Measurements from ENCODE around the gene ELOVL2.
"Not testable (repeated sequence)": the region's sequence is repeated elsewhere in the genome, so short reads cannot be mapped to it uniquely, and the experiment has no call there.

ELOVL2 gene, protein sequence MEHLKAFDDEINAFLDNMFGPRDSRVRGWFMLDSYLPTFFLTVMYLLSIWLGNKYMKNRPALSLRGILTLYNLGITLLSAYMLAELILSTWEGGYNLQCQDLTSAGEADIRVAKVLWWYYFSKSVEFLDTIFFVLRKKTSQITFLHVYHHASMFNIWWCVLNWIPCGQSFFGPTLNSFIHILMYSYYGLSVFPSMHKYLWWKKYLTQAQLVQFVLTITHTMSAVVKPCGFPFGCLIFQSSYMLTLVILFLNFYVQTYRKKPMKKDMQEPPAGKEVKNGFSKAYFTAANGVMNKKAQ

DNA sequence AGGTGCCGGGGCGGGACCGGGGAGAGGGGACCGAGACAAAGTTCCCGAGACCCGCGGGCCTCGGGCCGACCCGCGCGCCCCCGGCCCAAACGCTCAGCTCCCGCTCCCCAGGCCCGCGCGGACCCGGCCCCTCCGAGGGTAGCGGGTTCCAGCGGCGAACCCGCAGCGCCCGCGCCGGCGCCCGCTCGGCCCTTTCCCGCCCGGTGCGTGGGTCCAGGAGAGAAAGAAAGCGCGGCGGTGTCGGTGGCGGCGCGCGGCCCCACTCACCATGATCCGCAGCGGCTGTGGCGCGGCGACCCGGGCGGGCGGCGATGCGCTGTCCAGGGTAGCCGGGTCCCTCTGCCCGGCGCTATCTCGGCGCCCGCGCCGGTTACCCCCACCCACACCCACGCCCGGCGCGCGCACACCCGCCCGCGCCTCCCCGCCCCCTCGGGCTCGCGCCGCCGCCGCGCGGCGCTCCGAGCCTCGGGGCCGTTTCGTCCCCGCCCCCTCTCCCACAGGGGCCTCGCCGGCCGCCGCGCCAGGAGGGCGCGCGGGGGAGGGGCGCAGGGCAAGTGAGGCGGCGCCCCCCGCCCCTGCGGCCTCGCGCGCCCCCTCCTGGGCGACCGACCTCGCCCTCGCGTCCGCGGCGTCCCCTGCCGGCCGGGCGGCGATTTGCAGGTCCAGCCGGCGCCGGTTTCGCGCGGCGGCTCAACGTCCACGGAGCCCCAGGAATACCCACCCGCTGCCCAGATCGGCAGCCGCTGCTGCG lies at the start of gene ELOVL2:
TSS of gene ELOVL2 (minus strand) at position 345 of the 751 bp plus-strand sequence. CDS start at position 270, 75 bp downstream.
- DNase-seq: no peak

DNA sequence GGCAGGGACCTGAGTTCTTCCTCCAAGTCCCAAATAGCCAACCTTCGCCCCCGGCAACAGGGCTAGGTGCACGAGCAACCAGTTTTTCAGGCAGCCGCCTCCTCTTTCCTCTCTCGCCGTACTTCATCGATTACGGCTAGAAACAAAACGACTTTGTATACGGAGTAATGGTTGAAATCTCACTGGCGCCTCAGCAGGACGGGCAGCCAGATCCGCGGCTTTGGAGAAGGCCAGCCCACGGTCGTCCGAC lies 49.2 kb upstream of the ELOVL2 start:
- no peak for DNase-seq

DNA sequence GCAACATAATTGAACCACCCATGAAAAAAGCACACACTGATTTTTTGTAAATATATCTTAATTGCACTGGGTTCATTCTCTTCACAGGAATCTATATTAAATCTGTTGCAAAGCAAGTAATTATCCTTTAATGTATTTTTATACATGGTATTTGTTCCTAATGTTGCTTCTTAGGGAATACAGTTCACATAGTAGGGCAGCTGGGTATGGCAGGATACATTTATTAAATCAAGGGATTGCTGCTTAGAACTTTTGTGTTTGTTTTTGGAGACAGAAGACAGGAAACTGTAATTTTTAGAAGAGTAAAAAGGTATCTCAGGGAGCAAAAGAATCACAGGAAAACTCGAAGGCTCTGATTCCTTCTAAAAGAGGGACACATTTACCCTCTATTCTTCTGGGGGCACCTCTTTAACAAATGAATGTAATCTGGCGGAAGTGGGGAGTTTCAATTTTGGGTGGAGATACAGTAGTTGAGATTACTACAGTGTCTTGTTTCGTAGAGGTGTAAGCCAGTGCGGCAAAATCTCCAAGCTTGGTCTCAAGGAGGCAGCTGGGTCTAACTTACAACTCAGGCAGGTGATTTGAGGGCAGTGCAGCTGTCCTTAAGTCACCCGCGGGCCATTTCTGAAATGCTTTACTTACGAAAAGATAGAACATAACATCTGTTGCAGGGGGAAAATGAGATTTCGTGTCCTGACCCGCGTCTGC lies 48.7 kb upstream of the ELOVL2 start:
- DNase-seq: no peak

DNA sequence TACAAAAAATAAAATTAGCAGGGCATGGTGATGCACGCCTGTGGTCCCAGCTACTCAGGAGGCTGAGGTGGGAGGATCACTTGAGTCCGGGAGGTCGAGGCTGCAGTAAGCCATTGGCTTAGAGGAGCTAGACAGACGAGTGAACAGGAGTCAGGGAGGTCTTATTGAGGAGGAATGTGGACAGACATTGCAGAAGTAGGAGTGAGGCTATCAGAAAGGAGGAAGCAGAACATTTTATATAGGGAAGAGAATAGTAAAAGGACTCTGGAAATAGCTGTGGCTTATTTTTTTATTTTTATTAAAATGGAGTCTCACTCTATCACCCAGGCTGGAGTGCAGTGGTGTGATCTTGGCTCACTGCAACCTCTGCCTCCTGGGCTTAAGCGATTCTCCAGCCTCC lies 47.0 kb upstream of the ELOVL2 start:
- DNase-seq: not testable (repeated sequence)

DNA sequence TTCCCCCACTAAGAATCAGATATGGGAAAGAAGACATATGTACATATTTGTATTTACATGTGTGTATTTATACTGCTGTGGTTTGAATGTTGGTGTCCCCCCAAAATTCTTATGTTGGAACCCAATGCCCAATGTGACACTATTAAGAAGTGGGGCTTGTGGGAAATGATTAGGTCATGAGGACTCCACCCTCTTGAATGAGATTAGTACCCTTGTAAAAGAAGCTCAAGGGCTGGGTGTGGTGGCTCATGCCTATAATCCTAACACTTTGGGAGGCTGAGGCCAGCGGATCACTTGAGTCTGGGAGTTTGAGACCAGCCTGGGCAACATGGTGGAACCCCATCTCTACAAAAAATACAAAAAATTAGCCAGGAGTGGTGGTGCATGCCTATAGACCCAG lies 45.6 kb upstream of the ELOVL2 start:
- DNase-seq: no peak

DNA sequence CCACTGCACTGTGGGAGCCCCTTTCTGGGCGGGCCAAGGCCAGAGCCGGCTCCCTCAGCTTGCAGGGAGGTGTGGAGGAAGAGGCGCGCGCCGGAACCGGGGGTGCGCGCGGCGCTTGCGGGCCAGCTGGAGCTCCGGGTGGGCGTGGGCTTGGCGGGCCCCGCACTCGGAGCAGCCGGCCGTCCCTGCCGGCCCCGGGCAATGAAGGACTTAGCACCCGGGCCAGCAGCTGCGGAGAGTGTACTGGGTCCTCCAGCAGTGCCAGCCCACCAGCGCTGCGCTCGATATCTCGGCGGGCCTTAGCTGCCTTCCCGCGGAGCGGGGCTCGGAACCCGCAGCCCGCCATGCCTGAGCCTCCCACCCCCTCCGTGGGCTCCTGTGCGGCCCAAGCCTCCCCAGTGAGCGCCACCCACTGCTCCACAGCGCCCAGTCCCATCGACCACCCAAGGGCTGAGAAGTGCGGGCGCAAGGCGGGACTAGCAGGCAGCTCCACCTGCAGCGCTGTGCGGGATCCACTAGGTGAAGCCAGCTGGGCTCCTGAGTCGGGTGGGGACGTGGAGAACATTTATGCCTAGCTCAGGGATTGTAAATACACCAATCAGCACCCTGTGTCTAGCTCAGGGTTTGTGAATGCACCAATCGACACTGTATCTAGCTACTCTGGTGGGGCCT lies 43.2 kb upstream of the ELOVL2 start:
- not testable (repeated sequence) for DNase-seq

DNA sequence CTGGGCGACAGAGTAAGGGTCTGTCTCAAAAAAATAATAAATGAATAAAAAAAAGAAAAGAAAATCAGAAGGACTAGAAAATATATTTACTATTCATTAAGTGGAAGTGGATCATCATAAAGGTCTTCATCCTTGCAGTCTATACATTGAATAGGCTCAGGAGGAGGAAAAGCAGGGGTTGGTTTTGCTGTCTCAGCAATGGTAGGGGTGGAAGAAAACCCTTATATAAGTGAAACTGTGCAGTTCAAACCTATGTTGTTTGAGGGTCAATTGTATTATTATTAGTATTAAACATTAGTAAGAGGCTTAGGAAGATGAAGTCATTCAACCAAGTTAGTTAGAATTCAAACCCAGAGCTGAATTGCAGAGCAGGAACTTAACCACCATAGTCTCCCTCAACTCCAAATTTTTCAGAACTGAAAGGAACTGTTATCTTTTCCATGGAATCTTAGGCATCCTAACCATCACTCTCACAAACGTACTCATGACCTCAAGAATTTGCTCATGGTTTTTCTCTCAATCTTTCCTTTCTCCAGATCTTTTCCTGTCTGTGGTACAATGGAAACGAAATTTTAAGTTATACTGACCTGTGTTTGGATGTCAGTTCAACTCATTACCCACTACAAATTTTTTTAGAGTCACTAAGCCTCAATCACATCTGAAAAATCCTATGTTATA lies 41.8 kb upstream of the ELOVL2 start:
- DNase-seq: no peak

DNA sequence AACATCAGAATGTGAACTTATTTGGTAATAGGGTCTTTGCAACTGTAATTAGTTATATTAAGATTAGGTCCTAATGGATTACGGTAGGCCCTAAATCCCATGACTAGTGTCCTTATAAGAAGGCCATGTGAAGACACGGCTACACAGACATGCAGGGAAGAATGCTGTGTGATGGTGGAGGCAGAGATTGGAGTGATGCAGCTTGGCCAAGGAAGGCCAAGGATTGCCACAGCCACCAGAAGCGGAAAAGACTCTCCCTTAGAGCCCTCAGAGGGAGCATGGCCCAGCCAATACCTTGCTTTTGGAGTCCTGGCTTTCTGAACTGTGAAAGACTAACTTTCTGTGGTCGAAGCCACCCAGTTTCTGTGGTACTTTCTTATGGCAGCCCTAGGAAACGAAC lies 39.9 kb upstream of the ELOVL2 start:
- DNase-seq: no peak

DNA sequence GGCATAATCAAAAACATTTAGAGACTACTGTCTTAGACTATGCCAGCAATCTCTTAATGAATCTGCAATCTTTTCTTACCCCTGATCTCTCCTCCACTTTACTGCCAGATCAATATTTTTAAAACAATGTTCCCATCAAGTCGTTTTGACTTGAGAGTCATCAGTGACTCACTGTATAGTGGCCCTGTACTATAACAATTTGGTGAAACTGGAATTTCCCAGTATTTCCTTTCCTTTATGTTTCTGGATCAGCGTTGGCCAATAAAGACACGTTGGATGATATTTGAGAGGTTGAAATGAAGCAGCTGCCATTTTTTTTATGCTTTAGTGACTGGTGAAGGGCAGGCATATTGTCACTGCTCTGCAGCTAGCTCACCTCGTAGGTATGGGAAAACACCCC lies 39.4 kb upstream of the ELOVL2 start:
- no peak for DNase-seq

DNA sequence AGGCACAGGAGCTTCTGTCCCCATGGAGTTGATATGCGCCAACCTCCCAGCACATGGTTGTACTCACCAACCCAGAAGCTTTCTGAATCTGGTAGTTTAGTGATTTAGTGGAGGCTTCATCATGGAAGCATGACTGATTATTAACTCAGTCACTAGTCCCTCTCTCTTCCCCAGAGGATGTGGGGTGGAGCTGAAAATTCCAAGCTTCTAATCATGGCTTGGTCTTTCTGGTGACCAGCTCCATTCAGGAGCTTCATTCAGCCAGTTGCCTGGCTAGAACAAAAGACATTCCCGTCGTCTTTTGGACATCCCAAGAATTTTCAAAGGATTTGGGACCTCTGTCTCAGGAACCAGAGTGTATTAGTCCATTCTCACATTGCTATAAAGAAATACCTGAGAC lies 36.2 kb upstream of the ELOVL2 start:
- DNase-seq: no peak

DNA sequence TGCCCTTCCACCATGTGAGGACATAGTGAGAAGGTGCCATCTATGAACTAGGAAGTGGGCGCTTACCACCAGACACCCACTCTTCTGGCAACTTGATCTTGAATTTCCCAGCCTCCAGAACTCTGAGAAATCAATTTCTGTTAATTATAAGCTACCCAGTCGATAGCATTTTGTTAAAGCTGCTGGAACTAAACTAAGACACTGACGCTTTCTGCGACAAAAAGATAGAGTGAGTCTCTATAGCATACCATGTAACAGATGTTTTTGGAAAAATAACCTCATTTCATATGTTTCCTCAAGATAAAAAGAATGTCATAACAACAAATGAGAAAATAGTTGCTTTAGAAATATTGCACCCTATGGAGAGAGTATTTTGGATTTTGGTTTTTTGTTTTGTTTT lies 34.2 kb upstream of the ELOVL2 start:
- DNase-seq: no peak

DNA sequence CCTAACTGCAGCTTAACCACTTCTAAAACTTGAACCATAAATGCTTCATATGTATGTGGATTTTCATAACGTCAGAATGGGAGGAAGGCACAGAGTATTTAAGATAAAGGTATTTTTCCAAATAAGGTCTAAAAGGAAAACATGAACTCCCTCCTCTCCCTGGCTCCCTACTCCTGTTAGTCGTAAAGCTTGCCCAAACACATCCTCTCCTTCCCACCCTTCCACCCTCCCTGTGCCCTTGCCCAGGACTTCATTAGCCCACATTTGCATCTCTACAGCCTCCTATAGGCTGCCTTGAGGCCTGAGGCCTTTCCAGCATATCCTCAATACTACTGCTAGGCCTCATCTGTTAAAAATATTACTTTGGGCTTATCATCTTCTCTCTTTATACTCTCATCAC lies 32.4 kb upstream of the ELOVL2 start:
- DNase-seq: no peak

DNA sequence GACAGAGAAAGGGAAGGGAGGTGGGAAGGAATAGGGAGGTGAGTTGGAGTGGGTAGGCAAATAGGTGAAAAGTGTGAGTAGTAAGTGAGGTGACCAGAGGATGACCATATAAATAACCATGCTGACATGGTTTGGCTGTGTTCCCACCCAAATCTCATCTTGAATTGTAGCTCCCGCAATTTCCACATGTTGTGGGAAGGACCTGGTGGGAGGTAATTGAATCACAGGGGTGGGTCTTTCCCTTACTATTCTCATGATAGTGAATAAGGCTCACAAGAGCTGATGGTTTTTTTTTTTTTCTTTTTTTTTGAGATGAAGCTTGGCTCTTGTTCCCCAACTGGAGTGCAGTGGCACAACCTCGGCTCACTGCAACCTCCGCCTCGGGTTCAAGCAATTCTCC lies 28.0 kb upstream of the ELOVL2 start:
- no peak for DNase-seq

DNA sequence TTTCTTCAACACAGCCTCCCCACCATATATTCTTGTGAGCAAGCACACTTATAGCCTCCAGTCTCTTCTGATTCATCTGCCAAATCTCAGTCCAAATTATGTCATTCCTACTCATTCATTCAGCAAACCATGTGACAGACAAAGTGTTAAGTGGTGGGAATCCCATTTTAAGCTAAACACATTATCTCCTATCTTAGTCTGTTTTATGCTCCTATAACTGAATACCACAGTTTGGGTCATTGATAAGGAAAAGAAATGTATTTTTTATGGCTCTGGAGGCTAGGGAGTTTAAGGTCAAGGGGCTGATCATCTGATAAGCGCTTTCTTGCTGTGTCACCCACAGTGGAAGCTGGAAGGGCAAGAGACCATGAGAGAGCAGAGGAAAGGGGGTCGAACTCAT lies 25.7 kb upstream of the ELOVL2 start:
- no peak for DNase-seq

DNA sequence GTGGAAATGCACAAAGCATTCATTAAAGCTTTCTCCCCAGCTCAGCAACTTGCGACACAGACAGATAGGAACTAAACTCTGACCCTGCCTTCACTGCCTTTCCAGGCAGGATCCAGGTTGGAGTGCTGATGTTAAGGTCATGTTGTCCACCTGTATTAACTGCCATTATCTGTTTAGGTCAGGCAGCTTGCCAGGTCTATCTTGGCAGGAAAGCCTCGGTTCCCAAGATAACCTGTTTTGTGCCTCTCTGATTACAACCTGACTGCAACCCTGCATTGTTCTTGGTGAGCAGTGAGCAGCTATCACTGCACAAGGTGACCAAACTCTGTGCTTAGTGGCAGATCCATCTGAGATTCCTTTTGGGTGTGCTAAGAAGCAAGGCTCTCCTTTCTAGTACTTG lies 23.2 kb upstream of the ELOVL2 start:
- no peak for DNase-seq

DNA sequence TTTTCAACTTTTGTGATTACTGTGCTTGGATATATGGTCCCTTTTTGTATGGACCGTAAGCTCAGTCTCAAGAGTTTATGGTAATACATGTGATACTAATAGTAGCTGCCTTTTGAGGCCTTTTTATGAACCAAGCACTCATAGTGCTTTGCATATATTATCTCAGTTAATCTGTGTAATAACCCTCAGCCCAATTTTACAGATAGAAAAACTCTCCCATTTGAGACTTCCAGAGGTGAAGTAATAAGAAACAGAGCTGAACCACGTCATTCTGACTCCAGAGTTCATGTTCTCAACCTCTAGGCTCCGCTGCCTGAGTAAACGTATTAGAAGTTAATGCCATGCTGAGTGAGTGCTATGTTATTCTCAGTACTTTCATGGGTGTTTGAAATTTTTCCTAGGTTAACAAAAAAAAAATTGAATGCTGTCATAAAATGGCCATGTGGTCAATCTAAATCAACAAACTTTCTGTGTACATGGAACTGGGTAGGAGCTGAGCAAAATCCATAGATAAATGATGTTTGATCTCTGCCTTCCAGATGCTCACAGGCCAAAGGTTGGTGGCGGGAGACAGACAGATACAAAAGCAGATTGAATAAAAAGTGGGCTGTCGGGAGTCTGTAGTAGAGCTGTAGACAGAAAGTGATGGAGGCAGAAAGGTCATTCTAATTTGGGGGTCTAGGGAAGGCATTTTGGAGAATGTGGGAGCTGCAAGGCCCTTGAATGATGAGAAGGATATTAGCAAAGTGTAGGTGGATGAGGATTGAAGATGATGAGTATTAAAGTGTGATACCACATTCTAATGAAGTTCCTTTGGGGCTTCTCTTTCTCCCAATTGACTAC lies 22.6 kb upstream of the ELOVL2 start:
- DNase-seq: no peak

DNA sequence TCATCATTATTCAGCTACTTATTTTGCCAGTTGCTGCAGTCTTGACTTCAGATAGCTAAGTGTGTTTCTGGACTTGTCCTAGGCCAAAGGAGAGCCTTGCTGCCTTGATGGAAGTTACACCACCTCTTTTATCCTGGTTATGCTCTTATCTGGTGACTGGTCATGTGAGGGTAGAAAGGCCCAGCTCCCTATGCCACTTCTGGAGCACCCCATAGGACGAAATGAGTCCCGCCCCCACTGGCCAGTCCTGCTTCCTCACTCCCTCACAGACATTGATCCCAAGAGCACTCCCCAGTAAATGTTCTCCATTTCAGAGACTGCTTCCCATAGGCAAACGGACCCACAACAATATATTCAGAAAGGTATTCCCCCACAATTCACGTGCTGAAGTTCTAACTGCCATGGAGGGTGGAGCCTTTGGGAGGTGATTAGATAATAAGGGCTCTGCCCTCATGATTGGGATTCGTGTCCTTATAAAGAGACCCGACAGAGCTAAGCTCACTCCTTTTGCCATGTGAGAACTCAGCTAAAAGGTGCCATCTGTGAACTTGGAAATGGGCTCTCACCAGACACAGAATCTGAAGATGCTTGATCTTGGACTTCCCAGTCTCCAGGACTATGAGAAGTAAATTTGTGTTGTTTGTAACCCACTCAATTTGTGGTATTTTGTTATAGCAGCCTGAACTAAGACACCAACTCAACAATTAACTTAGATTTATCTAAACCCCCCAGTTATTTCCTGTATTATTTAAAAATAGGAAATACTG lies 21.5 kb upstream of the ELOVL2 start:
- DNase-seq: no peak

DNA sequence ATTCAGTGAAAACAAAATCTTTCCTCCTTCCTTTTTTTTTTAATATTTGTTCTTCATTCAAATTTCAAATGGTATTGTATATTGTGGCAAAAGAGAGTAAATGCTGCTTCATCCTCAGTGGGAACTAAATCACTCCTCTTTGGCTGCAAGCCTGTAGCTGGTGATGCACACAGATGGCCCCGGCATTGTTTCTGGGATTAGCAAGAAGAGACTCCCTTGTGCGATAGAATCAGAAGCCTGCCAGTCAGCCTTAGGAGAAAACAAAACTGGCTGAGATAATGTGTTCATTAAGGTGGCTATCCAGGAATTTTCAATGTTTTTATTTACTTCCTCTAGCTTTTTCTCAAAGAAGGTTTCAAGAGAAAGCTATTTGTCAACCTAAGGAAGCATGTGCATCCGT lies 20.7 kb upstream of the ELOVL2 start:
- no peak for DNase-seq

DNA sequence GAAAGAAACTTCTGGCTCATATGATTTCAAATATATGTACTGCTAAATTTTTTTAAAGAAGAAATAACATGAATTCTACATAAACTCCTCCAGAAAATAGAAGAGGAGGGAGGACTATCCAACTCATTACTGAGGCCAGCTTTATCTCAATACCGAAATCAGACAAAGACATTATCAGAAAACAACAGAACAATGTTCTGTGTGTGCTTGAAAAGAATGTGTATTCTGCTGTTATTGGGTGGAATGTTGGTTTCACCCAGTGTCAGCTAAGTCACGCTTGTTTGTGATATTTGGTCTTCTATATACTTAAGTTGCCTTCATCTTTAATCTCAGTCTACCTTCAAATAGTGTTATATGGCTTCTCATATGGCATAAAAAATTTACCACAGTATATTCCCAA lies 18.6 kb upstream of the ELOVL2 start:
- DNase-seq: no peak

DNA sequence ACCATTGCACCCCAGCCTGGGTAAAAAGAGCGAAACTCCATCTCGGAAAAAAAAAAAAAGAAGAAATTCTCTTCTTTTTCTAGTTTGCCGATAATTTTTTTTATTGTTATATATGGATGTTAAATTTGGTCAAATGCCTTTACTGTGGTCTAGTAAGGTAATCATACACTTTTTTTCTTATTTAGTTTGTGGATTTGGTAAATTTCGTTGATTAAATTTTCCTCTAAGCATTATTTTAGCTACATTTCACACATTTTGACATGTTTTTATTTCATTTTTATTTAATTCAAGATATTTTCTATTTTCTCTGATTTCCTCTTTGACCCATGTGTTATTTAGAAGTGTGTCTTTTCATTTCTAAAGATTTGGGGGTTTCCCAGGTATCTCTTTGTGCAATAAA lies 18.0 kb upstream of the ELOVL2 start:
- DNase-seq: no peak

DNA sequence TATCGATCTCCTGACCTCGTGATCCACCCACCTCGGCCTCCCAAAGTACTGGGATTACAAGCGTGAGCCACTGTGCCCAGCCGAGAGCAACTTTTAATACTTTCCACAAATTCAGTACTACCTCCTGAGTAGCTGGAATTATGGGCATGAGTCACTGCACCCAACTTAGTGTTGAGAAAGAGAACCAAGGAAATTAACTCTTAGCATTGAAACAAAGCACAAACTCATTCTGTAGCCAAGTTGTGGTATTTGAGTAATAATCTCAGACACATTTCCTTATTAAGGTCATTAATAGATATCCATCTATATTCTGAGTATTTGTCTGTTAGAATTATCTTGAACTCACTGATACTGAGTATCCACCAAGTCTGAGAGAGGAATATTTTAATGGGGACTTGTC lies 14.3 kb upstream of the ELOVL2 start:
- DNase-seq: no peak

DNA sequence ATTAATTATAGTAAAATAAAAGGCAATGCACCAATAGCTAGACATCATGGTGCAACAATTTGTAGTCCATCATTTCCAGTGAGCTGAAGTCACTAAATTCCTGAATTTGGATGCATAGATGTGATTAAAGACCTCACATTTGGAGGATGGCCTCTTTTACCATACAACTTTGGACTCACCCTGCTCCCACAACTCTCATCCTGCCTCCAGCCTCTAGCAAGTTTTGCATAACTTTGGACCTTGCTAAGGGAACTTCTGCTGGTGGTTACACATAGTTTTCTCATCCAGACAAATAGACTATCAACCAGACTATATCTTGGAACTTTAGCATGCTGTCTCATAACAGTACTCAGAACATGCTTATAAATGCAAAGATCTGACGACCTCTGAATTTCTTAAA lies 12.8 kb upstream of the ELOVL2 start:
- no peak for DNase-seq

All from SIG-M5 (cell line).